ENCODE measurements around the gene TEDC1. TPM values are rescaled to one million over a fixed set of nuclear protein-coding genes. Genes with fewer than 3 reads are reported as not detected.

TEDC1 gene
- total RNA-seq, 1 experiment from 2014 or later = 30.3 TPM

DNA sequence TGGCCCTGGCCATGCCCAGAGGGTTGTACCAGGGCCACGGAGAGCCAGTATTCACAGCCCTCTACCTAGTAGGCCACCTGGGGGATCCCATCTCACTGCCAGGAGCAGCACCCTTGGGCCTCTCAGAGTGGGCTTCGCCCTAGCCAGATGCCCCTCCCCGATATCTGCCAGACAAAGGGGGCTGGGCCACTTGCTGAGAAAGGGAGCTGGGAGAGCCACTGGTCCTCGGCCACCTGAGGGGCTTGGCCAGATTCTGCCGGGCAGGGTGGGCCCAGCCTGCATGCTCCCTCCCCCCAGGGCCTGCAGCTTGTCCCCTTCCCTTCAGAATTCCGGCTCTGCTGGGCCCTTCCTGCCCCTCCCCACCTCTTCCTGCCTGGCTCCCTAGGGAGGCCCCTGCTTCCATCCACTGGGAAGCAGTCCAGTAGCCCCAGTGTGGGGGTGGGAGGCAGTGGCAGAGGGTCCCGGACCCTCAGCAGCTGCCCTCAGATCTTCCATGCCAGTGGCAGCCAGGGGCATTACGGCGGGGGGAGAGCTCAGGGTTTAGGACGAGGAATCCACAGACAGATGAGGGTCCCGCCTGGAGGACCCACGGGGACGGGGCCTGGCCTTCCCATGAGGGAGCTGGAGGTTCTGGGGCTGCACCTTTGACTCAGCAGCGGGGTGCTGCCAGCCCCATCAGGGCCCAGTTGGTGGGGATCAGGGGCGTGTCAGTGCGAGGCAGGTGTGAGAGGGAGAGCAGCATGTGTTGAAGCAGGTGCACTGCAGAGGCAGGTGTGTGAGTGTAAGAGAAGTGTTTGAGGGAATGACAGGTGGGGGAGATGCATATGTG is 14.0 kb upstream of the TEDC1 start:
- intact Hi-C loops (cut with micrococcal nuclease; ENCODE audit: unreplicated experiment) = no loop called here
- Histone ChIP-seq H3K4me3 (ENCODE audit: low read depth, low read length) (no peak overlapping the region), H3K36me3 (ENCODE audit: control insufficient read depth, insufficient read depth, low read length) (no peaks in the 10 kb centered on the region), H3K9me3 (no peaks in the 10 kb centered on the region), H3K4me1 (peaks cover 27% of the 10 kb centered on the region), H3K27me3 (replicated peaks; ENCODE audit: control insufficient read depth, insufficient read depth, low read length) (no peaks in the 10 kb centered on the region; the same call in 1 of the 2 replicates)
- no peak overlapping the region for H3K4me3 Mint-ChIP-seq (ENCODE audit: unreplicated experiment)
- H3K36me3 Mint-ChIP-seq (ENCODE audit: insufficient read depth, unreplicated experiment) = peaks cover 9% of the 10 kb centered on the region
- TF ChIP-seq, protein P1, sequence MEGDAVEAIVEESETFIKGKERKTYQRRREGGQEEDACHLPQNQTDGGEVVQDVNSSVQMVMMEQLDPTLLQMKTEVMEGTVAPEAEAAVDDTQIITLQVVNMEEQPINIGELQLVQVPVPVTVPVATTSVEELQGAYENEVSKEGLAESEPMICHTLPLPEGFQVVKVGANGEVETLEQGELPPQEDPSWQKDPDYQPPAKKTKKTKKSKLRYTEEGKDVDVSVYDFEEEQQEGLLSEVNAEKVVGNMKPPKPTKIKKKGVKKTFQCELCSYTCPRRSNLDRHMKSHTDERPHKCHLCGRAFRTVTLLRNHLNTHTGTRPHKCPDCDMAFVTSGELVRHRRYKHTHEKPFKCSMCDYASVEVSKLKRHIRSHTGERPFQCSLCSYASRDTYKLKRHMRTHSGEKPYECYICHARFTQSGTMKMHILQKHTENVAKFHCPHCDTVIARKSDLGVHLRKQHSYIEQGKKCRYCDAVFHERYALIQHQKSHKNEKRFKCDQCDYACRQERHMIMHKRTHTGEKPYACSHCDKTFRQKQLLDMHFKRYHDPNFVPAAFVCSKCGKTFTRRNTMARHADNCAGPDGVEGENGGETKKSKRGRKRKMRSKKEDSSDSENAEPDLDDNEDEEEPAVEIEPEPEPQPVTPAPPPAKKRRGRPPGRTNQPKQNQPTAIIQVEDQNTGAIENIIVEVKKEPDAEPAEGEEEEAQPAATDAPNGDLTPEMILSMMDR (IDR thresholded peaks at IDR 0.05; ENCODE audit: insufficient read depth in 1 of 2, low read depth in 1 of 2, low read length in 1 of 2, severe bottlenecking in 1 of 2, unreplicated experiment in 1 of 2) = no peak
- peak overlapping the region; percentile 26 for H3K27ac Mint-ChIP-seq (ENCODE audit: unreplicated experiment)
- POLR2A ChIA-PET = no interaction called here
- peaks cover 7% of the 10 kb centered on the region for H3K27me3 Mint-ChIP-seq (ENCODE audit: insufficient read depth, unreplicated experiment)
- peaks cover 8% of the 10 kb centered on the region for H3K4me1 Mint-ChIP-seq (ENCODE audit: low read depth, unreplicated experiment)
- no peaks in the 10 kb centered on the region for H3K9me3 Mint-ChIP-seq (ENCODE audit: unreplicated experiment)
- DNase-seq = no peak
- CTCF ChIA-PET = no interaction called here
- BruUV-seq (replicated peaks) = no TSS peak

DNA sequence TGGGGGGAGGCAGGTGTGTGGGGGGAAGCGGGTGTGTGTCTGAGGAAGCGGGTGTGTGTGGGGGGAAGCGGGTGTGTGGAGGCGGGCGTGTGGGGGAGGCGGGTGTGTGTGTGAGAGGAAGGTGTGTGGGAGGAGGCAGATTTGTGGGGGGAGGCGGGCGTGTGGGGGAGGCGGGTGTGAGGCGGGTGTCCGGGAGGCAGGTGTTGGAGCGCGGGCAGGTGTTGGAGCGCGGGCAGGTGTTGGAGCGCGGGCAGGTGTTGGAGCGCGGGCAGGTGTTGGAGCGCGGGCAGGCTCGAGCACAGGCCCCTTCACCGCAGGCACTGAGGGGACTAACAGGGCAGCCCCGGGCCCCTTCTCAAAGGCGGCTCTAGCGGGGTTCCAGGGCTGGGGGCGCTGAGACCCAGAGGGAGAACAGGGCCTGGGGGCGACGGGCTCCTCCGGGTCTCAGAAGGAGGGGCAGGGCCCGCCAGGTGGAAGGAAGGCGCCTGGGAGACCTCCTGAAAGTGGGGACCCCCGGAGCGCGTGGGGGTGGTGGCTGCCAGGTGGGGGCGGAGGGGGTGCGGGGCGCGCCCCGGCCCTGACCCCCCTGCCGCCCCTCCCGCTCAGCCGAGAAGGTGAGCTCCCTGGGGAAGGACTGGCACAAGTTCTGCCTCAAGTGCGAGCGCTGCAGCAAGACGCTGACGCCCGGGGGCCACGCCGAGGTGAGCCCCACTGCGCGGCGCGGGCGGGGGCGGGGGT is 13.2 kb upstream of the TEDC1 start:
- DNase-seq = no peak
- CTCF ChIA-PET = interaction anchor here (0.6 to 0.8 kb wide), 2 partner anchors 12 to 650 kb away, joined by 3 to 4 read pairs; no protein-coding TSS in a partner anchor
- peak overlapping the region; percentile 10; the same call in 1 of the 2 replicates for H3K4me3 ChIP-seq (ENCODE audit: low read depth, low read length)
- no peaks in the 10 kb centered on the region; the same call in 1 of the 2 replicates for H3K27me3 ChIP-seq (replicated peaks; ENCODE audit: control insufficient read depth, insufficient read depth, low read length)
- no peaks in the 10 kb centered on the region for H3K9me3 ChIP-seq
- Mint-ChIP-seq H3K4me3 (ENCODE audit: unreplicated experiment) (no peak overlapping the region), H3K36me3 (ENCODE audit: insufficient read depth, unreplicated experiment) (peaks cover 9% of the 10 kb centered on the region), H3K27me3 (ENCODE audit: insufficient read depth, unreplicated experiment) (peaks cover 7% of the 10 kb centered on the region), H3K27ac (ENCODE audit: unreplicated experiment) (peak overlapping the region; percentile 26), H3K9me3 (ENCODE audit: unreplicated experiment) (no peaks in the 10 kb centered on the region), H3K4me1 (ENCODE audit: low read depth, unreplicated experiment) (peaks cover 13% of the 10 kb centered on the region)
- intact Hi-C loops (cut with micrococcal nuclease; ENCODE audit: unreplicated experiment) = no loop called here
- BruUV-seq (replicated peaks) = no TSS peak
- peaks cover 31% of the 10 kb centered on the region for H3K4me1 ChIP-seq
- no peaks in the 10 kb centered on the region for H3K36me3 ChIP-seq (ENCODE audit: control insufficient read depth, insufficient read depth, low read length)
- TF ChIP-seq, protein P1 (IDR thresholded peaks at IDR 0.05; ENCODE audit: insufficient read depth in 1 of 2, low read depth in 1 of 2, low read length in 1 of 2, severe bottlenecking in 1 of 2, unreplicated experiment in 1 of 2) = no peak
- POLR2A ChIA-PET = no interaction called here

DNA sequence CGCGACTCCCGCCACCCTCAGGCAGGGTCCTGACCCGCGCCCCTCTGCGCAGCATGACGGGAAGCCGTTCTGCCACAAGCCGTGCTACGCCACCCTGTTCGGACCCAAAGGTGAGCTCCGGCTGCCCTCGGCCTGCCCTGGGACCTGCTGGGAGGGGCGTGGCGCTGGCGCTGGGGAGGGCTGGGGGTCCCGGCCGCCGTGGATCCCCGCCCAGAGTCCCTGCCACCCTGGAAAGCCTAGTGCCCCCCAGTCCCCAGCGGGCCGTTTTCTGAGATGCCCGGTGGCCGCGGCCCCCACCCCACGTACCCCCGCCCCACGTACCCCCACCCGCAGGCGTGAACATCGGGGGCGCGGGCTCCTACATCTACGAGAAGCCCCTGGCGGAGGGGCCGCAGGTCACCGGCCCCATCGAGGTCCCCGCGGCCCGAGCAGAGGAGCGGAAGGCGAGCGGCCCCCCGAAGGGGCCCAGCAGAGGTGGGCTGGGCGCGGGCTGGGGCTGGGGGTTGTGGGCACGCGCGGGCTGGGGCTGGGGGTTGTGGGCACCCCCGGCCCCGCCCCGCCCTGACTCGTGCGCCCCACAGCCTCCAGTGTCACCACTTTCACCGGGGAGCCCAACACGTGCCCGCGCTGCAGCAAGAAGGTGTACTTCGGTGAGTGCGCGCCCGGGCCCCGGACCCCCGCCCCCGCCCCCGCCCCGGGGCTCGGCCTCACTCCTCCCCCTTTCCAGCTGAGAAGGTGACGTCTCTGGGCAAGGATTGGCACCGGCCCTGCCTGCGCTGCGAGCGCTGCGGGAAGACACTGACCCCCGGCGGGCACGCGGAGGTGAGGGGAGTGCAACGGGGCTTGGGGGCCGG is 12.4 kb upstream of the TEDC1 start:
- Mint-ChIP-seq H3K27me3 (ENCODE audit: insufficient read depth, unreplicated experiment) (peaks cover 7% of the 10 kb centered on the region), H3K9me3 (ENCODE audit: unreplicated experiment) (no peaks in the 10 kb centered on the region), H3K4me1 (ENCODE audit: low read depth, unreplicated experiment) (peaks cover 13% of the 10 kb centered on the region), H3K27ac (ENCODE audit: unreplicated experiment) (no peak overlapping the region), H3K4me3 (ENCODE audit: unreplicated experiment) (no peak overlapping the region), H3K36me3 (ENCODE audit: insufficient read depth, unreplicated experiment) (peaks cover 9% of the 10 kb centered on the region)
- TF ChIP-seq, protein P1 (IDR thresholded peaks at IDR 0.05; ENCODE audit: insufficient read depth in 1 of 2, low read depth in 1 of 2, low read length in 1 of 2, severe bottlenecking in 1 of 2, unreplicated experiment in 1 of 2) = no peak
- ChIA-PET CTCF (interaction anchor here (0.6 to 0.8 kb wide), 3 partner anchors 11 to 651 kb away, joined by 3 to 4 read pairs (median 4); no protein-coding TSS in a partner anchor), POLR2A (no interaction called here)
- peak overlapping the region; percentile 10; the same call in 1 of the 2 replicates for H3K4me3 ChIP-seq (ENCODE audit: low read depth, low read length)
- H3K4me1 ChIP-seq = peaks cover 28% of the 10 kb centered on the region
- BruUV-seq (replicated peaks) = no TSS peak
- no peaks in the 10 kb centered on the region for H3K9me3 ChIP-seq
- DNase-seq = no peak
- H3K27me3 ChIP-seq (replicated peaks; ENCODE audit: control insufficient read depth, insufficient read depth, low read length) = no peaks in the 10 kb centered on the region; the same call in 1 of the 2 replicates
- no peaks in the 10 kb centered on the region for H3K36me3 ChIP-seq (ENCODE audit: control insufficient read depth, insufficient read depth, low read length)
- intact Hi-C loops (cut with micrococcal nuclease; ENCODE audit: unreplicated experiment) = no loop called here

All from Caco-2 (cell line).